ES-I3 (cell line): Measurements from ENCODE around the gene DYNLT2.

Source experiments
- H3K36me3 ChIP-seq: 2 replicates; pipeline ENCODE4 v1.6.1; 2013; ENCODE audit warnings: mild to moderate bottlenecking, low read length, control low read depth, moderate library complexity; ENCODE audit not compliant: insufficient read depth
- H3K4me1 ChIP-seq: 2 replicates; pipeline ENCODE4 v1.6.1; 2013; ENCODE audit warnings: mild to moderate bottlenecking, control low read depth, low read length; ENCODE audit not compliant: insufficient read depth
- H3K9ac ChIP-seq: 2 replicates; pipeline ENCODE4 v1.6.1; 2013; ENCODE audit warnings: low read depth, mild to moderate bottlenecking, low read length, moderate library complexity
- H3K9me3 ChIP-seq: 2 replicates; pipeline ENCODE4 v1.6.1; 2013; ENCODE audit warnings: mild to moderate bottlenecking, low read length, moderate library complexity; ENCODE audit not compliant: control insufficient read depth, insufficient read depth

DYNLT2 gene

DNA sequence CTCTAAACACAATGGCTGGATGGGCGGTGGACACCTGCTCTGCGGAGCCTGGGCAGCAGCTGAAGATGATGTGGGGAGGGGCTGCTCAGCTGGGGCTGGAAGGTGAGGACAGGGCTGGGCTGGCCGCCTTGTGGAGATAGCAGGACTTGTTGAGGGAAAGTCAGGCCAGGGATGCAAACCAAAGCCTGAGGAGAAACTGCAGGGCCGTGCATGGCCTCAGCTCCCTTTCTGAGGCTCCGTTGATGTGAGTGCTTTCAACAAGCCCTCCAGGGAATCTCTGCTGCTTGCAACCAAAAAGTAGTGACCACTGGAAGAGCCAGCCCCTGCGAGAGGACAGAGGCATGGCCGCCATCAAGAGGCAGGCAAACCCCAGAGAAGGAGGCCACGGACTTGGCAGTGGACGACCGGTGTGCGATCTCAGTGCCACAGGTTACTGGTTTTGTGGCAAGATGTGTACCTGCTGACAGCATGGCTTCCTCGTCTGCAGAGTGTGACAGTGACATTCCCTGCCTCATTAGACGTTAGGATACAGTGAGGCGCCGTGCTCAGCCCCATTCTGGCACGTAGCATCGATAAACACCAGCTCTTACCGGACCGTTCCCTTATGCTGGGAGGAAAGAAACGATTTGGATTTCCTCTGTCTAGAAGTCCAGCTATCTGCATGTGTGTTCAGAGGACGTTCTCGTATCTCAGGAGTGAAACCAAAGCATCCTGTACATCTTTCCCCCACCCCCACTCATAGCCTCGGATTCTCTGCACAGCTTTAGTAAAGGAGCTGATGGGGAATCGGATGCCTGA lies 38.0 kb upstream of the DYNLT2 start:
- Histone ChIP-seq H3K4me1 (no peaks in the 10 kb centered on the region; the same call in 1 of the 2 replicates), H3K9ac (peak overlapping the region; percentile 54; the same call in 1 of the 2 replicates), H3K36me3 (no peaks in the 10 kb centered on the region), H3K9me3 (no peaks in the 10 kb centered on the region)

DNA sequence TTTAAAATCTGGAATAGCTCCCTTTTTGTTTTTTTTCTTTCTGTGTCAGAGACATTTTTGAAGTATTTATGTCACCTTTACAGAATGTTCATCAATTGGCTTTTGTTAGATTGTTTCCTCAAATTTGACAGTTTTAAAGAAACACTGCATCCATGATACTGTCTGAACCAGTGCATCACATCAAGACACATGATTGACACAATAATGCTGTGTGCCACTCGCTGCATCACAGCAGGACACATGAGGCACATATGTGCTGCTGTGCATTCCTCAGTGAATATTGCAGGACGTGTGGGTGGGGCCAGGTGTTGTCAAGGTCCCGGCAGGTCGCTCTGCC lies 37.4 kb upstream of the DYNLT2 start:
- no peaks in the 10 kb centered on the region for H3K36me3 ChIP-seq
- no peaks in the 10 kb centered on the region; the same call in 1 of the 2 replicates for H3K4me1 ChIP-seq
- H3K9ac ChIP-seq, result no peak overlapping the region
- H3K9me3 ChIP-seq, result no peaks in the 10 kb centered on the region

DNA sequence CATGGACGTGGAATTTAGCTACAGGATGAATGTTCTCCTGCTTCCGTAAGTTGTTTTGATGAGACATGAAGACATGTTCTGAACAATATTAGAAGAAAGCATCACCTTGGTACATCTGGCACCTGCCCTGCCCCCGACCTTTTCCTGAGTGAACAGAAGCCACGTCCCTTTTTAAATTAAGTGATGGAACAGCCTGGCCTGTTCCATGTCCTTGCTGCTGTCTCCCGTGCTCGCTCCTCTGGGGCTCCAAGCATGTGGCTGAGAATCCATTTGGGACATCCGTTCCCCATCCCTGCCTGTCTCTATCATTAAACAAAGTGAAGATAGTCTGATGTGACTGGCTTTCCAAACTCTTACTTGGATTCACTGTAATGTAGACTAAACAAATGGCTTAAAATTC lies 36.4 kb upstream of the DYNLT2 start:
- Histone ChIP-seq H3K36me3 (no peaks in the 10 kb centered on the region), H3K4me1 (no peaks in the 10 kb centered on the region; the same call in 1 of the 2 replicates), H3K9ac (no peak overlapping the region), H3K9me3 (no peaks in the 10 kb centered on the region)

DNA sequence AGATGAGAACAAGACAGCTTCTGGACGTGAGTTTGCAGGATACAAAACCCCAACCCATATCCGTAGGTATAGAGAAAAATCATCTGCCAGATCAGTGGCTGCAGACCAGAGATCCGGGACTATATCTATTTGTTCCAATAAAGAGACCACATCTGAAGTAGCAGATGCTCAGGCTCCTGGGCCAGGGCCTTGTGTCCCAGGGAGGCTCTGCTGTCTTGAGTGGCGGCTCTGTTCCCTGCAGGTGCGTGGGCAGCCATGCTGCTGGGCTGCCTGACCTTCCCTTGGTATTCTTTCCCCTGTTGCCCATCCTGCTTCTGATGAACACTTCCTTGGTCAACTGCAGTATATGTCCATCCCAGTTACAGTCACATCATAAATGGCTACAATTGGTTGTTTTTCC lies 35.0 kb upstream of the DYNLT2 start:
- no peak overlapping the region for H3K9ac ChIP-seq
- no peaks in the 10 kb centered on the region for H3K36me3 ChIP-seq
- no peaks in the 10 kb centered on the region; the same call in 1 of the 2 replicates for H3K4me1 ChIP-seq
- no peaks in the 10 kb centered on the region for H3K9me3 ChIP-seq

DNA sequence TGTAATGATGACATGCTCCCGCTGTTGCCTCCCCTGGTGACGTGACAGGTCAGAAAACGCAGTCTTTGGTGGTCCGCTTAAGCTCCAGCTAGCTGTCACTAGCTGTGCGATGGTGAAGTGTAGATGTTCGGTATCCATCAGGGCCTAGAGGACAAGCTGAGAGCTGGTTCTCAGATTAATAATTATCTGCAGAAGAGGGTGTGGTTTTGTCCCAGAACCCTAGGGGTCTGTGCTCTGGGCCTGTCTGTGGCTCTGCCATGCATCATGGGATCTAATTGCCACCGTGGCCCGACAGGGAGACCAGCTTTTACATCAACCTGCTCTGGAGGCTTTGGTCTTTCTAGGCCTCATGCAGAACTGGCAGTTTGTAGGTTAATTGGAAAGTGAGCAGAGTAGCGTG lies 34.2 kb upstream of the DYNLT2 start:
- no peak overlapping the region for H3K9ac ChIP-seq
- H3K36me3 ChIP-seq, result no peaks in the 10 kb centered on the region
- H3K9me3 ChIP-seq, result no peaks in the 10 kb centered on the region
- no peaks in the 10 kb centered on the region; the same call in 1 of the 2 replicates for H3K4me1 ChIP-seq

DNA sequence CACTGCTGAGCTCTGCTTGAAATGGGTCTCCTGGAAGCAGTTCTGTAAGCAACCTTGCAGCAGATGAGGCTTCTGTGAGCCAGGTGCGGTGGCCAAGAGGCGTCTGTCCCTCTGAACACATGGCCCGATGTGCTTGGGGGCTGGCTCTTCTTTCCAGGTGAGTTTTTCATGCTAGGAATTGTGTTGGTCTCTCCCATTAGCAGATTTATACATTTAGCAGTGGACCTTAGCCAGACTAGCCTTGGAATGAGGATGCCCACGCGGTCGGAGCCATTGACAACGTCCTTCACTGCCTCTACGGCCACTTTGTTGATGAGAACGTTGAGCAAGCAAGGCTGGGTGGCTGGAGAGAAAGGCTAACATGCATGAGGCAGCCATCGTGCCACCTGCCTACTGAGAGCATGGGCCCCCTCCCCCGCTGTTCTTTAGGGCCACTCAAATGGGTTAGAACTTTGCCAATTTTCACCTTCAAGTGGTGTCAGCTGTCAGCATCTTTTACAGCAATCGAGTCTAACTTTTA lies 33.5 kb upstream of the DYNLT2 start:
- Histone ChIP-seq H3K9me3 (no peaks in the 10 kb centered on the region), H3K9ac (no peak overlapping the region), H3K36me3 (no peaks in the 10 kb centered on the region), H3K4me1 (no peaks in the 10 kb centered on the region)

DNA sequence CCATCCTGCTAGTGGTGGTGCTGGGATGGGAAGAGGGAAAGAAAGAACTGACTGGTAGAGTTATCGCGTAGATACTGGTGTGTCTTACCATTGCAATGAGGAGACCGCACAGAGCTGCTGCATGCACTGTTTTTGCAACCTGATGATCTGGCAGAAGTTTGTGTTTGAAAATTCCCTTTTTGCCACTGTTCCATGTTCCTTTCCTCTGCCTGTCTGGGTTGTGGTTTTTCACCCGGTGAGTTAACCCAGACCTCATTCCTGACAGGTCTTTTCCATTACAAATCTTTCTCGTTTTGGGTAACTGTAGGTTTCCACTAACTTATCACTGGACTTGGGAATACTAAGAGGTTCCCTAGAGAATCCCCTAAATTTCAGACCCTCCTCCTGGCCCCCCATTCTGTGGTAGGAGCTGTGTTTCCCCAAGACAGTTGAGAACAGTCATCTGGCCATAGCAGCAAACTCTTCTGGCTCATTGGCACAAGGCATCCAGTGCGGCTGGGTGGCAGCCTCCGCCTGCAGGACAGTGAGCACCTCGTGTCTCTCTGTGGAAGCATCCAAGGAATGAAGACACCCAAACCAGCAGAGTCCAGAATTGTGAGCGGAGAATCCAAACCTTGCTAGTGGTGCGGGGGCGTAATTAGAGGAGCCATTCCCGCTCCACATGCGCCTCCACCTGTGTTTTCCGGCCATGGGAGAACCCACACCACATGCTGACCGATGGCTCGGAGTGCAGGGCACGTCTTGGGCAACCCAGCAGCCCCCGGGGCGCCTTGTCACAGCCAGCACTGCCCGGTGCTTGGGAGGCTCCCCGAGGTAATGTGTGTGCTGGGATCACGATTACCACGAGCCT lies 32.8 kb upstream of the DYNLT2 start:
- no peaks in the 10 kb centered on the region for H3K36me3 ChIP-seq
- H3K4me1 ChIP-seq, result no peaks in the 10 kb centered on the region
- no peaks in the 10 kb centered on the region for H3K9me3 ChIP-seq
- no peak overlapping the region for H3K9ac ChIP-seq

DNA sequence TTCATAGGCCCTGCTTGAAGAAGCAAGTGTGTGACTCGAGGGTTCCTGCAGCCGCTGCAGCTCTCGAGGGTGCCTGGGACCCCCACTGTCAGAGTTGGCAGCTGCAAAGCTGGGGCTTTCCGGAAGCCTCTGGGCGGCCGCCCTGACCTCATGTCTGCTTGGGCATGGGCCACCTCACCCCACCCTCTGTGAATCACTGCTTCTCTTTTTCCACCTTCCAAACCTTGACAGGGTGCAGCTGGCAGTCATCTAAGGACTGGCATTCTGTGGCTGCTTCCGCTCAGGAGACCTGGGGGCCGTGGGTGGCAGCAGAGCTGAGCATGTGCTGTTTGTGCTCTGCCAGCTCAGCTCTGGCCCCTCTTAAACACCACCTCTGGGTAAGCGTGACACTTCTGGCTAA lies 32.0 kb upstream of the DYNLT2 start:
- no peaks in the 10 kb centered on the region for H3K4me1 ChIP-seq
- H3K36me3 ChIP-seq, result no peaks in the 10 kb centered on the region
- H3K9me3 ChIP-seq, result no peaks in the 10 kb centered on the region
- H3K9ac ChIP-seq, result no peak overlapping the region

DNA sequence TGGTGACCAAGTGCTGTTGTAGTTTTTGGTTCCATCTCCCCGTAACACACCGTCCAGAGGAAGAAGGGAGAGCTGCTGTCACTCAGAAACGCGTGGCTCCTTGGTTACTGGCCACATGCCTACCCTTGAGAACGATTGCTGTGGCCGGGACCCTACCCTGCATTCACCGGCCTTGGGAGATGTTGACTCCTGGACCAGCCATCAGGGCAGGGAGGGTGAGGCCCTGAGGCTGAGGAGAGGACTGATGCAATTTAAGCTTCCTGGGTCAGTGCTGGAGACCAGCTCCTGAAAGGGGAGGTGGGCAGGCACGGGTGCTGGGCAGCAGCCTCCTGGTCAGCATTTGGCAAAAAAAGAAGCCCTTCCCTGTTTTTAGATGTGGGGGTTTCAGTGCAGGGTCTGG lies 31.6 kb upstream of the DYNLT2 start:
- H3K9me3 ChIP-seq, result no peaks in the 10 kb centered on the region
- no peaks in the 10 kb centered on the region for H3K4me1 ChIP-seq
- no peak overlapping the region for H3K9ac ChIP-seq
- no peaks in the 10 kb centered on the region for H3K36me3 ChIP-seq

DNA sequence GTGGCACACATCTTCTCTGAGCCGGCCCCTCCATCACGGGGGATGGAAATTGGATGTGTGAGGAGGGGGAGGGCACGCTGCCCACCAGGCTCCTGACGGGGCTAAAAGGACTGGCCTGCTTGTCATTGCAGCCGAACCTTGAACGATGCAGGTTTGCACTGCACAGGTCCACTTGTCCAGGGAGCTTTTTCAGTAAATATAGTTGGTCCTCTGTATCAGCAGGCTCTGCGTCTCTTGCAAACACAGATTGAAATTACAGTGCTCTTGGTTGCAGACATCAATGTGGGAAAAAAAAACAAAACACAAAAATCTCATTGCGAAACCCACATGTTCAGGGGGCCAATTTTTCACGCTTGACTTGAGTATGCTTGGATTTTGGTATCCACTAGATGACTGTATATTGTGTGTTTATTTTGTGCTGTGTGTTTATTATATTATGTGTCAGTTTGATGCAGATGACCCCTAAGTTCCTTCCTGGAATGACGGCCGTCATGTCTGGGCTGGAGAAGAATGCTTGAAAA lies 29.3 kb upstream of the DYNLT2 start:
- no peaks in the 10 kb centered on the region for H3K36me3 ChIP-seq
- no peaks in the 10 kb centered on the region for H3K9me3 ChIP-seq
- no peak overlapping the region for H3K9ac ChIP-seq

DNA sequence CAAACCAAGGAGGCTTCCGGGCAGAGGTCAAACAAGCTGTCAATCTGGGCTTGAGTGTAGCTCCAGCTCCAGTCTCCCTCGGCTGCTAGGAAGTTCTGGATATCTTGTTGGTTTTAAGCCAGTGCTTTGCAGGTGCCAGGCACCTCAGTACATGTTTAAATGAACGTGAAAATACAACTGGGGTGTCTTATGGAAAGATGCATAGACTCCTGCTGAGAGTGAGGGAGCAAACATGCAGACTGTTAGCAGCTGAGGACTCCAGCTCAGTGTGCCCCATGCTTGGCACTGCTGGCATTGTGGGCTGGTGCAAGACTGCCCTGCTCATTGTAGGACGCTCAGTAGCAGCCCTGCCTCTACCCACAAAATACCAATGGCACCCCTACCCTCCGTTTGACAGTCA lies 28.5 kb upstream of the DYNLT2 start:
- Histone ChIP-seq H3K9me3 (no peaks in the 10 kb centered on the region), H3K9ac (no peak overlapping the region), H3K36me3 (no peaks in the 10 kb centered on the region), H3K4me1 (no peaks in the 10 kb centered on the region)

More for the DNA sequence above, 29.3 kb upstream of the DYNLT2 start:
- no peaks in the 10 kb centered on the region for H3K4me1 ChIP-seq

DNA sequence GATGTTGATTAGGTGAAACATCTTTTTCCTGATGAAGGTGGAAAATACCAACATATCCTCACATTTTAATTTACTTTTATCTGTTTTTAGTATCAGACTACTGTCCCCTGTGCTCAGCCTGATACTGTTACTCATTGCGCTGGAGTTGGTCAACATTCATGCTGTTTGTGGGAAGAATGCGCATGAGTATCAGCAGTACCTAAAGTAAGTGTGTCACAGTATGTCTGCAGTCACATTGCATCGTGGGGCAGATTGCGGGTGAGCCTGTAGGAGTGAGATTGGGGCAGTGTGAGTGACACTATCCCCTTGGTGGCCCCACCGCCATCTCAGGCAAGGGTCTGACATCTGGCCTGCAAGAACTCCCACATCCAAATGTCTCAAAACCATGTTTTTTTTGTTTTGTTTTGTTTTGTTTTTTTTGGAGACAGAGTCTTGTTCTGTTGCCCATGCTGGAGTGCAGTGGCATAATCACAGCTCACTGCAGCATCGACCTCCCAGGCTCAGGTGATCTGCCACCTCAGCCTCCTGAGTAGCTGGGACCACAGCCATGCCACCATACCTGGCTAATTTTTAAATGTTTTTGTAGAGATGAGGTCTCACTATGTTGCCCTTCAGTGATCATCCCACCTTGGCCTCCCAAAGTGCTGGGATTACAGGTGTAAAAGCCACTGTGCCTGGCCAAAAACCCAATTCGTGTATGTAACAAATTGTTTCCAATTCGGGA lies 27.9 kb upstream of the DYNLT2 start:
- Histone ChIP-seq H3K9ac (no peak overlapping the region), H3K4me1 (no peaks in the 10 kb centered on the region), H3K36me3 (no peaks in the 10 kb centered on the region), H3K9me3 (no peaks in the 10 kb centered on the region)

DNA sequence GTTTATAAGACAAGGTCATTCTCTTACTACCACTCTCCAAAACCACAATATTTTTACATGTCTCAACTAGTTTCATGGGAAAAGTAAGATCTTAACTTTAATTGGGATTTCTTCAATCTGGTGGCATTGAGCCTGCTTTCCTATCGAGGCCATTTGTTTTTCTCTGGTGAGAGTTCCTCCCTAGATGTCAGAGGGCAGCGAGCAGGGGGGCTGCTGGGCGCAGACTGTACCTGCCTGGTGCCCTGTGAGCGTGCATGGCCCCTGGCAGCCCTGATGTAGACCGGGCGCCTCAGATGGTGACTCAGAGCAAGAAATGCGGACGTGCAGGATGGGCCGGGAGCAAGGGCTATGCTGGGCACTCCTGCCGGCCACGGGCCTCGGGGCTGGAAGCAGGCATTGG lies 27.3 kb upstream of the DYNLT2 start:
- Histone ChIP-seq H3K9ac (no peak overlapping the region), H3K9me3 (no peaks in the 10 kb centered on the region), H3K36me3 (no peaks in the 10 kb centered on the region), H3K4me1 (no peaks in the 10 kb centered on the region)

DNA sequence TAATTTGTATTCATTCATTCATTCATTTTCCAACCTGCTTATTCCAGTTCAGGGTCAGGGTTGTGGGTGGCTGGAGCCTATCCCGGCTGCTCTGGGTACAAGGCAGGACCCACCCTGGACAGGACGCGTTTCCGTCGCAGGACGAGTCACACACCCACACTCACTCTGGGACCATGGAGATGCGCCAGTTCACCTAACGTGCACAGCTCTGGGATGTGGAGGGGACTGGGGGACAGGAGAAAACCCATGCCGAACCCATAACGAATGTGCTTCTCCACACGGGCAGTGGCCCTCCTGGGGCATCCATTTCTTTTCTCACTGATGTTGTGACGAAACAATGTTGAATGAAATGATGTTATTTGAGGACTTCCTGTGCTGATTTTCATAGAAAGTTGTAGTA lies 26.5 kb upstream of the DYNLT2 start:
- H3K36me3 ChIP-seq, result no peaks in the 10 kb centered on the region

More for the DNA sequence above, 26.5 kb upstream of the DYNLT2 start:
- Histone ChIP-seq H3K4me1 (no peaks in the 10 kb centered on the region), H3K9me3 (no peaks in the 10 kb centered on the region), H3K9ac (no peak overlapping the region)
